AML-193 (cell line): ENCODE data around the gene TUBGCP5.

Source experiments
- DNase-seq, 2 experiments: peaks; one replicate each; lab custom pipeline; 2025; lab: John Stamatoyannopoulos, UW

TUBGCP5 gene

GRCh38 chr15:22978691-22979237 is 60.6 kb downstream of the TUBGCP5 start:
- no peak for DNase-seq

GRCh38 chr15:22974745-22975144 is 64.6 kb downstream of the TUBGCP5 start:
- DNase-seq: peak; percentile 31 to 32

GRCh38 chr15:22973987-22974386 is 65.4 kb downstream of the TUBGCP5 start:
- no peak for DNase-seq

GRCh38 chr15:22973286-22973685 is 66.1 kb downstream of the TUBGCP5 start:
- no peak for DNase-seq

- no peak for DNase-seq
Observed at GRCh38 chr15:22969489-22969888, 69.9 kb downstream of the TUBGCP5 start.

- DNase-seq: no peak
Observed at GRCh38 chr15:22968366-22968765, 71.0 kb downstream of the TUBGCP5 start.

- no peak for DNase-seq
Observed at GRCh38 chr15:22967084-22967770, 72.1 kb downstream of the TUBGCP5 start.

GRCh38 chr15:22966321-22967083 is 72.9 kb downstream of the TUBGCP5 start:
- no peak for DNase-seq

GRCh38 chr15:22963641-22964040 is 75.7 kb downstream of the TUBGCP5 start:
- no peak for DNase-seq

- DNase-seq: no peak
Observed at GRCh38 chr15:22962611-22963010, 76.8 kb downstream of the TUBGCP5 start.

GRCh38 chr15:22961762-22962161 is 77.6 kb downstream of the TUBGCP5 start:
- DNase-seq: no peak

- no peak for DNase-seq
Observed at GRCh38 chr15:22960556-22960955, 78.8 kb downstream of the TUBGCP5 start.

- no peak for DNase-seq
Observed at GRCh38 chr15:22960126-22960525, 79.2 kb downstream of the TUBGCP5 start.

GRCh38 chr15:22959321-22960101 is 79.9 kb downstream of the TUBGCP5 start:
- no peak for DNase-seq

- no peak for DNase-seq
Observed at GRCh38 chr15:22958487-22959280, 80.7 kb downstream of the TUBGCP5 start.

- no peak for DNase-seq
Observed at GRCh38 chr15:22956978-22957260, 82.5 kb downstream of the TUBGCP5 start.

- no peak for DNase-seq
Observed at GRCh38 chr15:22956257-22956977, 83.0 kb downstream of the TUBGCP5 start.

- no peak for DNase-seq
Observed at GRCh38 chr15:22955544-22956119, 83.7 kb downstream of the TUBGCP5 start.

GRCh38 chr15:22954798-22955543 is 84.4 kb downstream of the TUBGCP5 start:
- DNase-seq: no peak

- DNase-seq: no peak
Observed at GRCh38 chr15:22954326-22954725, 85.0 kb downstream of the TUBGCP5 start.
